C4-2B (cell line): ENCODE results near the gene DGKB.

Experiments
- CTCF ChIP-seq: fragments of 450-650 bp; conservative IDR thresholded peaks from 2 replicates; pipeline ENCODE4 v1.5.1; 2017; ENCODE audit warnings: mild to moderate bottlenecking
- ZFX ChIP-seq: fragments of 450-650 bp; IDR thresholded peaks from 2 replicates; pipeline ENCODE4 v1.6.1; 2017

GRCh38 chr7:14270099-14270498 is 632.5 kb downstream of the DGKB start:
- TF ChIP-seq CTCF (no peak), ZFX (no peak)
